Endothelial cell of umbilical vein (primary cell): ENCODE measurements around the gene SNCAIP. TPM values are rescaled to one million over a fixed set of nuclear protein-coding genes. Genes with fewer than 3 reads are reported as not detected.

ENCODE experiments used
- BruUV-seq: library from RNA; stranded (reverse); fragments of 400-500 nt; replicated peaks from 2 replicates; lab custom pipeline; 2021; lab: Mats Ljungman, UMichigan
- CTCF ChIA-PET: fragments of 300-600, 350-600 bp; sonication (Branson Sonifier 250); formaldehyde crosslinking; loops from one replicate; lab custom pipeline; 2021; ENCODE audit warnings: antibody characterized with exemption, inconsistent platforms; lab: Charles Lee
- POLR2A ChIA-PET: fragments of 300-600, 350-600 bp; sonication (Branson Sonifier 250); formaldehyde crosslinking; loops from one replicate; lab custom pipeline; 2021; ENCODE audit warnings: antibody characterized with exemption, inconsistent platforms; lab: Charles Lee
- DNase-seq: peaks from one replicate; pipeline ENCODE4 v3.0.0-alpha.2; 2011; ENCODE audit warnings: low read depth, low spot score
- FAIRE-seq: peaks from 2 replicates; lab custom pipeline; 2011; peaks lifted over from hg19 to GRCh38; lab: Jason Lieb, UNC
- H2AFZ ChIP-seq: 2 replicates; pipeline ENCODE4 v1.6.0; 2012; ENCODE audit warnings: low read depth, low read length, control low read depth, inconsistent platforms
- H3K27ac ChIP-seq: 2 replicates; pipeline ENCODE4 v1.5.1; 2011; ENCODE audit warnings: low read depth, mild to moderate bottlenecking, control low read depth, low read length, moderate library complexity; ENCODE audit not compliant: insufficient read depth
- H3K27me3 ChIP-seq, 2 experiments: 2 replicates each; pipeline versions ENCODE4 v1.6.0 to v1.6.1; 2011; ENCODE audit warnings: low read length in 2 of 2, mixed read lengths in 1 of 2; ENCODE audit not compliant: control insufficient read depth in 2 of 2, insufficient read depth in 2 of 2
- H3K36me3 ChIP-seq, 2 experiments: 2 replicates in 1 of 2; 3 replicates in 1 of 2; pipeline ENCODE4 v1.5.1; 2011; ENCODE audit warnings: low read length in 2 of 2, mild to moderate bottlenecking in 1 of 2, moderate library complexity in 1 of 2; ENCODE audit not compliant: control insufficient read depth in 2 of 2, insufficient read depth in 2 of 2; ENCODE audit errors: extremely low read depth in 1 of 2
- H3K4me1 ChIP-seq: 3 replicates; pipeline ENCODE4 v1.5.1; 2011; ENCODE audit warnings: mild to moderate bottlenecking, low read length; ENCODE audit not compliant: control insufficient read depth, insufficient read depth; ENCODE audit errors: extremely low read depth
- H3K4me2 ChIP-seq: 2 replicates; pipeline ENCODE4 v1.6.1; 2011; ENCODE audit warnings: low read length, control low read depth, mixed read lengths; ENCODE audit not compliant: insufficient read depth
- H3K4me3 ChIP-seq, 3 experiments: fragments of 200-600 bp in 1 of 3; sonication (generic), shearing (Covaris generic) in 1 of 3; replicated peaks in 1 of 3; 2 replicates each; pipeline ENCODE4 v1.5.1; 2011 to 2016; ENCODE audit warnings: control low read depth in 3 of 3, low read length in 3 of 3, mild to moderate bottlenecking in 2 of 3, inconsistent platforms in 1 of 3, low read depth in 1 of 3, moderate library complexity in 1 of 3; ENCODE audit not compliant: insufficient read depth in 1 of 3
- H3K79me2 ChIP-seq: 2 replicates; pipeline ENCODE4 v1.6.0; 2012; ENCODE audit warnings: low read length, inconsistent platforms; ENCODE audit not compliant: control insufficient read depth, insufficient read depth
- H3K9ac ChIP-seq: replicated peaks from 2 replicates; pipeline ENCODE3; 2011; ENCODE audit warnings: low read length, control low read depth; ENCODE audit not compliant: insufficient read depth; ENCODE audit errors: extremely low read depth
- H3K9me1 ChIP-seq: replicated peaks from 3 replicates; pipeline ENCODE4 v1.6.0; 2011; ENCODE audit warnings: mild to moderate bottlenecking, low read length; ENCODE audit not compliant: control insufficient read depth, insufficient read depth; ENCODE audit errors: extremely low read depth
- H3K9me3 ChIP-seq: replicated peaks from 2 replicates; pipeline ENCODE4 v1.5.1; 2012; ENCODE audit warnings: low read length, inconsistent platforms; ENCODE audit not compliant: control insufficient read depth, insufficient read depth
- H4K20me1 ChIP-seq: replicated peaks from 2 replicates; pipeline ENCODE3; 2011; ENCODE audit warnings: mild to moderate bottlenecking, low read length; ENCODE audit not compliant: control insufficient read depth, insufficient read depth; ENCODE audit errors: extremely low read depth
- EZH2 ChIP-seq: IDR thresholded peaks from 2 replicates; pipeline ENCODE4 v1.6.1; 2012; ENCODE audit warnings: borderline replicate concordance, low read depth, mild to moderate bottlenecking, moderate library complexity, low read length, inconsistent platforms; ENCODE audit not compliant: severe bottlenecking
- FOS ChIP-seq: IDR thresholded peaks from 2 replicates; pipeline ENCODE4 v1.6.1; 2011; ENCODE audit warnings: mild to moderate bottlenecking, low read length, moderate library complexity, borderline replicate concordance; ENCODE audit not compliant: insufficient read depth
- MYC ChIP-seq: IDR thresholded peaks from one replicate; pipeline ENCODE4 v1.6.1; 2011; ENCODE audit warnings: mild to moderate bottlenecking, low read depth, low read length
- POLR2A ChIP-seq: IDR thresholded peaks from 2 replicates; pipeline ENCODE4 v1.6.1; 2012; ENCODE audit warnings: low read depth, mild to moderate bottlenecking, control low read depth, low read length
- POLR2AphosphoS5 ChIP-seq: IDR thresholded peaks from 2 replicates; pipeline ENCODE4 v1.6.1; 2012; ENCODE audit warnings: low read depth, mild to moderate bottlenecking, control low read depth, low read length, moderate library complexity; ENCODE audit not compliant: insufficient read depth
- dilution Hi-C: fragments of 300-500 bp; cut with MboI; formaldehyde crosslinking; loops from one replicate; pipeline ENCODE4 v1.15.0; 2019; ENCODE audit warnings: low sequenced_read_pairs; ENCODE audit not compliant: extremely low pct_ligation_motif_present
- intact Hi-C: fragments of 100-400 bp; cut with micrococcal nuclease; formaldehyde crosslinking; loops from one replicate; pipeline ENCODE4 v1.10.0; 2022
- polyA plus RNA-seq, 4 experiments: library from polyadenylated mRNA; depleted of rRNA in 3 of 4; stranded (reverse) in 3 of 4; unstranded in 1 of 4; fragments of >200 nt; gene quantifications; 2 replicates each; pipeline versions ENCODE4 v1.2.1 to v1.2.3, GENCODE V29; 2011 to 2012; ENCODE audit warnings: missing spikeins in 1 of 4
- total RNA-seq: library from RNA; stranded (reverse); gene quantifications from 2 replicates; pipeline ENCODE4 v1.2.3, GENCODE V29; 2021
- TF ChIP-seq, protein P1 (sequence below): IDR thresholded peaks from 2 replicates; pipeline ENCODE4 v1.6.1; 2011; ENCODE audit not compliant: insufficient read depth, insufficient read length
- TF ChIP-seq, protein P2 (sequence below), 2 donors: IDR thresholded peaks; 1 replicate in 1 of 2; 2 replicates in 1 of 2; pipeline ENCODE4 v1.5.1; 2011; ENCODE audit warnings: low read length in 2 of 2, mild to moderate bottlenecking in 2 of 2, moderate library complexity in 2 of 2, control low read depth in 1 of 2, inconsistent platforms in 1 of 2, low read depth in 1 of 2; ENCODE audit not compliant: insufficient read depth in 1 of 2; ENCODE audit errors: extremely low read depth in 1 of 2

Gene SNCAIP
- total and polyA plus RNA-seq, 2 donors (not counting 3 experiments of a cell fraction or from before 2014, with no cell fraction given) = 13.1 to 42.0 TPM

DNA sequence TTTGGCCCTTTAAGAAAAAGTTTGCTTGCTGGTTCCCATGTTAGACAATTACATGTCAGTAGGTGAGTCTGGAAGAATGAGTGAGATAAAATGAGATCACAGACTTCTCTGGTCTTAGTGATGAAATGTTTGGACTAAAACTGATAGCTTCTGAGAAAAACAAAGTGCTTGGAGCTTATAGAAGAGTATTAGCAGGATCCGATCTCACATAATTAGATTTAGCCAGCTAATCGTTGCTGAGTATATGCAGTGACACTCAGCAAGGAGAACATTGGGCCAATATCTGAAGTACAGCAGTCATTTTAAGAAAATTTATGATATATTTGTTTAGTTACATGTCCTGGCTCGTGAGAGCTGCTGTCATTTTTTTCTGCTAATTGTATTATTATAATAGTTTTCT is 135.8 kb downstream of the SNCAIP start:
- Histone ChIP-seq H3K36me3 (peaks cover 0 to 5% of the 10 kb centered on the region in 2 experiments), H3K79me2 (no peaks in the 10 kb centered on the region), H3K9me1 (no peaks in the 10 kb centered on the region), H3K4me1 (no peaks in the 10 kb centered on the region), H3K9ac (no peak overlapping the region), H3K27ac (no peak overlapping the region), H3K27me3 (no peaks in the 10 kb centered on the region), H3K4me3 (no peak overlapping the region), H4K20me1 (no peaks in the 10 kb centered on the region), H2AFZ (no peak overlapping the region), H3K9me3 (no peaks in the 10 kb centered on the region), H3K4me2 (no peak overlapping the region)
- DNase-seq (no peak), FAIRE-seq (no peak)
- POLR2A ChIA-PET = no interaction called here
- CTCF ChIA-PET = no interaction called here
- no TSS peak for BruUV-seq
- intact Hi-C loops = no loop called here
- dilution Hi-C loops = no loop called here
- TF ChIP-seq, protein P1, sequence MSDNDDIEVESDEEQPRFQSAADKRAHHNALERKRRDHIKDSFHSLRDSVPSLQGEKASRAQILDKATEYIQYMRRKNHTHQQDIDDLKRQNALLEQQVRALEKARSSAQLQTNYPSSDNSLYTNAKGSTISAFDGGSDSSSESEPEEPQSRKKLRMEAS = no peak
- TF ChIP-seq FOS = no peak
- TF ChIP-seq, protein P2, sequence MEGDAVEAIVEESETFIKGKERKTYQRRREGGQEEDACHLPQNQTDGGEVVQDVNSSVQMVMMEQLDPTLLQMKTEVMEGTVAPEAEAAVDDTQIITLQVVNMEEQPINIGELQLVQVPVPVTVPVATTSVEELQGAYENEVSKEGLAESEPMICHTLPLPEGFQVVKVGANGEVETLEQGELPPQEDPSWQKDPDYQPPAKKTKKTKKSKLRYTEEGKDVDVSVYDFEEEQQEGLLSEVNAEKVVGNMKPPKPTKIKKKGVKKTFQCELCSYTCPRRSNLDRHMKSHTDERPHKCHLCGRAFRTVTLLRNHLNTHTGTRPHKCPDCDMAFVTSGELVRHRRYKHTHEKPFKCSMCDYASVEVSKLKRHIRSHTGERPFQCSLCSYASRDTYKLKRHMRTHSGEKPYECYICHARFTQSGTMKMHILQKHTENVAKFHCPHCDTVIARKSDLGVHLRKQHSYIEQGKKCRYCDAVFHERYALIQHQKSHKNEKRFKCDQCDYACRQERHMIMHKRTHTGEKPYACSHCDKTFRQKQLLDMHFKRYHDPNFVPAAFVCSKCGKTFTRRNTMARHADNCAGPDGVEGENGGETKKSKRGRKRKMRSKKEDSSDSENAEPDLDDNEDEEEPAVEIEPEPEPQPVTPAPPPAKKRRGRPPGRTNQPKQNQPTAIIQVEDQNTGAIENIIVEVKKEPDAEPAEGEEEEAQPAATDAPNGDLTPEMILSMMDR (IDR thresholded peaks at IDR 0.05; ENCODE audit: extremely low read depth in 1 of 2, insufficient read depth in 1 of 2, low read depth in 1 of 2, low read length in 2 of 2) = no peak
- TF ChIP-seq POLR2A = no peak

DNA sequence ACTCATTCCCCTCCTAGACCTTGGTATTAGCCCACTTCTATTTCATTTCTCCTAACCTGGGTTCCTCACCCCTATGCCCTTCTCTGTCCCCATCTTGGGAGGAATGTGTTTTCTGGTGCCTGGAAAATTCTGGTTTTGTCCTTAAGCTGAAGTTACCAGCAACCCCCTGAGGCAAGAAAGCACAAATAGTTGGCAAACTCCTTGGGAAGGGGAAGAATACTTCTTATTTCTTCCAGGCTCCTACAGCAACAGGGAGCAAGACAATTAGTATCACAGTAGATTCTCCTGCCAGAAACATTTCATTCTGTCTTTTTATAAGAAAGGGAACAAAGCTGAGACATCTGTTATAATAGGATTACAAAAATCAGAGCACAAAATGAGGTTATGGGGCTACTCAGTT is 142.5 kb downstream of the SNCAIP start:
- no peaks in the 10 kb centered on the region for H3K4me1 ChIP-seq
- TF ChIP-seq EZH2 = no peak
- TF ChIP-seq, protein P1 = no peak
- TF ChIP-seq POLR2A = no peak
- TF ChIP-seq POLR2AphosphoS5 = no peak
- no peak for TF ChIP-seq MYC
- H3K9ac ChIP-seq = no peak overlapping the region
- H4K20me1 ChIP-seq = no peaks in the 10 kb centered on the region
- no peaks in the 10 kb centered on the region for H3K9me1 ChIP-seq
- H3K27ac ChIP-seq = no peak overlapping the region
- BruUV-seq = no TSS peak
- H3K9me3 ChIP-seq = no peaks in the 10 kb centered on the region
- H3K4me3 ChIP-seq = no peak overlapping the region
- peaks cover 0 to 3% of the 10 kb centered on the region in 2 experiments for H3K36me3 ChIP-seq
- H3K4me2 ChIP-seq = no peak overlapping the region
- dilution Hi-C loops (no loop called here), intact Hi-C loops (no loop called here)
- no peak overlapping the region for H2AFZ ChIP-seq
- POLR2A ChIA-PET = no interaction called here
- FAIRE-seq (no peak), DNase-seq (no peak)
- no peaks in the 10 kb centered on the region for H3K27me3 ChIP-seq
- CTCF ChIA-PET = no interaction called here
- no peaks in the 10 kb centered on the region for H3K79me2 ChIP-seq
